Measurements from ENCODE around the gene LMBR1. TPM values are rescaled to one million over a fixed set of nuclear protein-coding genes. Genes with fewer than 3 reads are reported as not detected.
"Not testable (repeated sequence)": the region's sequence is repeated elsewhere in the genome, so short reads cannot be mapped to it uniquely, and the experiment has no call there.

LMBR1 gene
- total RNA-seq, 1 experiment from 2014 or later = 91.1 TPM

- CTCF ChIA-PET = interaction anchor here (0.7 kb wide), 1 partner anchor 74 kb away, joined by 3 read pairs; no protein-coding TSS in a partner anchor
- BruUV-seq (replicated peaks) = TSS peak; percentile 79
- peaks cover 9% of the 10 kb centered on the region for H3K4me1 Mint-ChIP-seq (ENCODE audit: low read depth, unreplicated experiment)
Observed at GRCh38 chr7:156640949-156641485, 252.0 kb downstream of the LMBR1 start.

GRCh38 chr7:156640257-156640948, 252.6 kb downstream of the LMBR1 start, which contains the start of gene RNF32:
Gene RNF32 (plus strand): TSS chr7:156640774. CDS start chr7:156643878, 3,104 bp downstream.
- no peaks in the 10 kb centered on the region for H3K27me3 Mint-ChIP-seq (ENCODE audit: unreplicated experiment)
- H3K27ac Mint-ChIP-seq (ENCODE audit: unreplicated experiment) = peak within 1 kb of the TSS; percentile 93
- peaks cover 23% of the 10 kb centered on the region for H3K36me3 Mint-ChIP-seq (ENCODE audit: insufficient read depth, unreplicated experiment)
- no TSS peak for BruUV-seq (replicated peaks)
- TF ChIP-seq CTCF (IDR thresholded peaks at IDR 0.05; ENCODE audit: unreplicated experiment) = no peak
- H3K4me1 Mint-ChIP-seq (ENCODE audit: low read depth, unreplicated experiment) = peaks cover 9% of the 10 kb centered on the region
- CTCF ChIA-PET = no interaction called here
- intact Hi-C loops (cut with micrococcal nuclease; ENCODE audit: unreplicated experiment) = no loop called here
- peak; percentile 98 for DNase-seq
- peak within 1 kb of the TSS; percentile 80 for H3K4me3 Mint-ChIP-seq (ENCODE audit: low read depth, unreplicated experiment)
- H3K9me3 Mint-ChIP-seq (ENCODE audit: low read depth, unreplicated experiment) = peaks cover 3% of the 10 kb centered on the region

More at GRCh38 chr7:156640949-156641485, 252.0 kb downstream of the LMBR1 start:
- no peak for TF ChIP-seq CTCF (IDR thresholded peaks at IDR 0.05; ENCODE audit: unreplicated experiment)
- H3K9me3 Mint-ChIP-seq (ENCODE audit: low read depth, unreplicated experiment) = peaks cover 3% of the 10 kb centered on the region
- peaks cover 23% of the 10 kb centered on the region for H3K36me3 Mint-ChIP-seq (ENCODE audit: insufficient read depth, unreplicated experiment)
- H3K27me3 Mint-ChIP-seq (ENCODE audit: unreplicated experiment) = no peaks in the 10 kb centered on the region
- DNase-seq = peak; percentile 47
- H3K27ac Mint-ChIP-seq (ENCODE audit: unreplicated experiment) = peak overlapping the region; percentile 93
- peak overlapping the region; percentile 80 for H3K4me3 Mint-ChIP-seq (ENCODE audit: low read depth, unreplicated experiment)
- intact Hi-C loops (cut with micrococcal nuclease; ENCODE audit: unreplicated experiment) = no loop called here

GRCh38 chr7:156639426-156640256, 253.3 kb downstream of the LMBR1 start:
- intact Hi-C loops (cut with micrococcal nuclease; ENCODE audit: unreplicated experiment) = no loop called here
- CTCF ChIA-PET = no interaction called here
- TF ChIP-seq CTCF (IDR thresholded peaks at IDR 0.05; ENCODE audit: unreplicated experiment) = no peak

GRCh38 chr7:156638443-156639077, 254.4 kb downstream of the LMBR1 start:
- CTCF ChIA-PET = no interaction called here

More at GRCh38 chr7:156639426-156640256, 253.3 kb downstream of the LMBR1 start:
- no peak for DNase-seq
- no peaks in the 10 kb centered on the region for H3K27me3 Mint-ChIP-seq (ENCODE audit: unreplicated experiment)
- H3K4me1 Mint-ChIP-seq (ENCODE audit: low read depth, unreplicated experiment) = peaks cover 9% of the 10 kb centered on the region
- no TSS peak for BruUV-seq (replicated peaks)
- H3K27ac Mint-ChIP-seq (ENCODE audit: unreplicated experiment) = peak overlapping the region; percentile 93
- peaks cover 23% of the 10 kb centered on the region for H3K36me3 Mint-ChIP-seq (ENCODE audit: insufficient read depth, unreplicated experiment)
- H3K9me3 Mint-ChIP-seq (ENCODE audit: low read depth, unreplicated experiment) = peaks cover 3% of the 10 kb centered on the region
- H3K4me3 Mint-ChIP-seq (ENCODE audit: low read depth, unreplicated experiment) = peak overlapping the region; percentile 80

GRCh38 chr7:156637093-156637492, 255.9 kb downstream of the LMBR1 start:
- H3K4me1 Mint-ChIP-seq (ENCODE audit: low read depth, unreplicated experiment); H3K27ac Mint-ChIP-seq (ENCODE audit: unreplicated experiment); H3K9me3 Mint-ChIP-seq (ENCODE audit: low read depth, unreplicated experiment); H3K4me3 Mint-ChIP-seq (ENCODE audit: low read depth, unreplicated experiment); DNase-seq; H3K27me3 Mint-ChIP-seq (ENCODE audit: unreplicated experiment); CTCF ChIA-PET; BruUV-seq (replicated peaks); intact Hi-C loops (cut with micrococcal nuclease; ENCODE audit: unreplicated experiment): not testable (repeated sequence)
- H3K36me3 Mint-ChIP-seq (ENCODE audit: insufficient read depth, unreplicated experiment) = peaks cover 23% of the 10 kb centered on the region

More at GRCh38 chr7:156638443-156639077, 254.4 kb downstream of the LMBR1 start:
- H3K9me3 Mint-ChIP-seq (ENCODE audit: low read depth, unreplicated experiment) = peaks cover 3% of the 10 kb centered on the region
- no peak for DNase-seq
- H3K36me3 Mint-ChIP-seq (ENCODE audit: insufficient read depth, unreplicated experiment) = peaks cover 23% of the 10 kb centered on the region
- peaks cover 9% of the 10 kb centered on the region for H3K4me1 Mint-ChIP-seq (ENCODE audit: low read depth, unreplicated experiment)
- no peaks in the 10 kb centered on the region for H3K27me3 Mint-ChIP-seq (ENCODE audit: unreplicated experiment)
- H3K27ac Mint-ChIP-seq (ENCODE audit: unreplicated experiment) = no peak overlapping the region
- BruUV-seq (replicated peaks) = no TSS peak
- TF ChIP-seq CTCF (IDR thresholded peaks at IDR 0.05; ENCODE audit: unreplicated experiment) = no peak
- no peak overlapping the region for H3K4me3 Mint-ChIP-seq (ENCODE audit: low read depth, unreplicated experiment)
- intact Hi-C loops (cut with micrococcal nuclease; ENCODE audit: unreplicated experiment) = no loop called here

Measured in Calu3 (cell line).